Tibial artery (tissue), 4 donors: Measurements from ENCODE around the gene OR5I1.
"Not testable (repeated sequence)": the region's sequence is repeated elsewhere in the genome, so short reads cannot be mapped to it uniquely, and the experiment has no call there.

Experiments used
- DNase-seq, 2 donors: peaks; one replicate each; pipeline ENCODE4 v3.0.0-alpha.2; 2019
- H3K27ac ChIP-seq, 2 donors: fragments of 200-600 bp; sonication (generic) in 1 of 2; 1 replicate in 1 of 2; 2 replicates in 1 of 2; pipeline ENCODE4 v1.5.1; 2018 to 2019; ENCODE audit warnings: mild to moderate bottlenecking in 1 of 2
- H3K27me3 ChIP-seq, 2 donors: fragments of 200-600 bp; sonication (generic) in 1 of 2; one replicate each; pipeline versions ENCODE4 v1.5.1 to v1.6.0; 2016 to 2019
- H3K36me3 ChIP-seq, 3 donors: fragments of 200-600 bp; sonication (generic) in 2 of 3; one replicate each; pipeline ENCODE4 v1.5.1; 2016 to 2019; ENCODE audit warnings: mild to moderate bottlenecking in 2 of 3
- H3K4me1 ChIP-seq, 4 donors: fragments of 200-600 bp; sonication (generic) in 2 of 4; 1 replicate in 3 of 4; 2 replicates in 1 of 4; pipeline ENCODE4 v1.5.1; 2016 to 2019
- H3K4me3 ChIP-seq, 2 donors: fragments of 200-600 bp; sonication (generic) in 1 of 2; 1 replicate in 1 of 2; 2 replicates in 1 of 2; pipeline ENCODE4 v1.5.1; 2018 to 2019; ENCODE audit warnings: mild to moderate bottlenecking in 2 of 2
- H3K9me3 ChIP-seq, 3 donors: fragments of 200-600 bp; sonication (generic) in 1 of 3; one replicate each; pipeline ENCODE4 v1.5.1; 2016 to 2019
- intact Hi-C: fragments of 100-400 bp; cut with DNase I; formaldehyde crosslinking; loops from one replicate; pipeline ENCODE4 v1.15.0; 2023; ENCODE audit warnings: low total_unique reads
- TF ChIP-seq, protein P1 (sequence below), 2 experiments: fragments of 200-600 bp in 1 of 2; fragments of 450-650 bp in 1 of 2; IDR thresholded peaks; one replicate each; pipeline ENCODE4 v1.5.1; 2017 to 2019; ENCODE audit warnings: antibody characterized with exemption in 2 of 2, mild to moderate bottlenecking in 1 of 2, moderate library complexity in 1 of 2

The OR5I1 gene

DNA sequence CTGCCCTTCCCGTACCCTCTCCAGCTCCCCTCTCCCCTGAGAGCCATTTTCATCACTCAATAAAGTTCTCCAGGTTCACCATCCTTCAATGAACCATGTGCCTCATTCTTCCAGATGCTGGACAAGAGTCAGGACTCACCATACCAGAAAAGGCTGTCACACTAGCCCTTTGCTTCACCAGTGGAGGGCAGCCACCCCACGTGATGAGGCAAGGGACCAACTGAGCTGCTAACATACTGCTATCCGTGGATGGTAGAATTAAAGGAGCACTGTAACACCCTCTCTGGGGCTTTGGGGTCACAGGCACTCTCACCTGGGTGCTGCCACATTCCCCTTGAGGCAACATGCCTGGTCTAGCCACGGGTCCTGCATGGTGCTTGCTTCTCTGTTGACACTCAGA, 13.1 kb upstream of the OR5I1 start:
- no peak overlapping the region for H3K27ac ChIP-seq
- H3K36me3 ChIP-seq = no peaks in the 10 kb centered on the region
- H3K9me3 ChIP-seq = no peaks in the 10 kb centered on the region
- DNase-seq = no peak
- no peak overlapping the region for H3K4me3 ChIP-seq
- H3K4me1 ChIP-seq = no peaks in the 10 kb centered on the region
- intact Hi-C loops = no loop called here
- TF ChIP-seq, protein P1, sequence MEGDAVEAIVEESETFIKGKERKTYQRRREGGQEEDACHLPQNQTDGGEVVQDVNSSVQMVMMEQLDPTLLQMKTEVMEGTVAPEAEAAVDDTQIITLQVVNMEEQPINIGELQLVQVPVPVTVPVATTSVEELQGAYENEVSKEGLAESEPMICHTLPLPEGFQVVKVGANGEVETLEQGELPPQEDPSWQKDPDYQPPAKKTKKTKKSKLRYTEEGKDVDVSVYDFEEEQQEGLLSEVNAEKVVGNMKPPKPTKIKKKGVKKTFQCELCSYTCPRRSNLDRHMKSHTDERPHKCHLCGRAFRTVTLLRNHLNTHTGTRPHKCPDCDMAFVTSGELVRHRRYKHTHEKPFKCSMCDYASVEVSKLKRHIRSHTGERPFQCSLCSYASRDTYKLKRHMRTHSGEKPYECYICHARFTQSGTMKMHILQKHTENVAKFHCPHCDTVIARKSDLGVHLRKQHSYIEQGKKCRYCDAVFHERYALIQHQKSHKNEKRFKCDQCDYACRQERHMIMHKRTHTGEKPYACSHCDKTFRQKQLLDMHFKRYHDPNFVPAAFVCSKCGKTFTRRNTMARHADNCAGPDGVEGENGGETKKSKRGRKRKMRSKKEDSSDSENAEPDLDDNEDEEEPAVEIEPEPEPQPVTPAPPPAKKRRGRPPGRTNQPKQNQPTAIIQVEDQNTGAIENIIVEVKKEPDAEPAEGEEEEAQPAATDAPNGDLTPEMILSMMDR (IDR thresholded peaks at IDR 0.05) = no peak
- no peaks in the 10 kb centered on the region for H3K27me3 ChIP-seq

DNA sequence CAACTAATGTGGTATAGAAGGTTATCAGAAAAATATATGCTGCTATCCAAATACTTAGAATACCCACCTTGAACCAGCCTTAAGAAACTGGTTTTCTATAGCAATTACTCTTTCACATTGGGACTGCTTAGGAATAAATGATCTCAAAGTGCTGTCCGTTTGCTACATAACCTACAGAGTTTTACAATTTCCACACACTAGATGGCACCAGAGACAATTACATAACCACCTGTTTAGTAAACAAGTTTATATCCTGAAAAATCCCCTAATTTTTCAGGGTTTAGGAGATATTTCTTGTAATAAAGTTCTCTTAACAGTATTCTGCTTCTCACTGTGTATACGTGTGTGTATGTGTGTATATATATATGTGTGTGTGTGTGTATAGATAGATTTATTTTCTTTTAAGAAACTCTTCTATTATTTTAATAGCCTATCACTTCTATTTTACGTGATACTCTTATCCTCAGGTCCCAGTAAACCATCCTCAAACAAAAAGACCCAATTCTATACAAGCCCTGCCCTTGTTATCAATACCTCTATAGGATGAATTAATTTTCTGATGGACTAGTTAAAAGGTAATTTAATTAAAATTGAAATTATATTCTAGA, 6.7 kb upstream of the OR5I1 start:
- H3K4me3 ChIP-seq = no peak overlapping the region
- DNase-seq = no peak
- no peaks in the 10 kb centered on the region for H3K9me3 ChIP-seq
- H3K4me1 ChIP-seq = no peaks in the 10 kb centered on the region
- H3K36me3 ChIP-seq = no peaks in the 10 kb centered on the region
- TF ChIP-seq, protein P1 (IDR thresholded peaks at IDR 0.05) = no peak
- no peaks in the 10 kb centered on the region for H3K27me3 ChIP-seq
- intact Hi-C loops = no loop called here
- no peak overlapping the region for H3K27ac ChIP-seq

DNA sequence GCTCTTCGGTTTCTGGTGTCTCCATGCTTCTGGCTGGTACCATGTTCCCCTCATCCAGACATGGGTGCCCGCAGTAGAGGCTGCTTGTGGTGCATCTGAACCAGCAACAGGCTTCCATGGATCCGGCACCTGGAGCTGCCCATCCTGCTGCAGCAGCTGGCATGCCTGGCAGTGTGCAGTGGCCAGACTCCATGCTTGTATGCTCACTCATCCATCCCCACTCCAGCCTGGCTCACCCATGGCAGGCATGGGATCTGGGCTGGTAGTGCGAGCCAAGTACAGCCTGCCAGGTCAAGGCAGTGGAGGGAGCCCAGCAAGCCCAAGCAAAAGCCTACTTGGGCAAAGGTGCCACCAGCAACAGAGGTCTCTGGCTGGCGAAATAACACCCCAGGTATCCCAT, 15.7 kb downstream of the OR5I1 start:
- no peaks in the 10 kb centered on the region for H3K4me1 ChIP-seq
- H3K27ac ChIP-seq = no peak overlapping the region
- no peak overlapping the region for H3K4me3 ChIP-seq
- H3K9me3 ChIP-seq = no peaks in the 10 kb centered on the region
- no peaks in the 10 kb centered on the region for H3K36me3 ChIP-seq
- DNase-seq = no peak
- H3K27me3 ChIP-seq = no peaks in the 10 kb centered on the region
- TF ChIP-seq, protein P1 (IDR thresholded peaks at IDR 0.05) = no peak
- intact Hi-C loops = no loop called here

GRCh38 chr11:55914482-55914881, 21.7 kb downstream of the OR5I1 start, which contains the start of gene OR5W2:
Gene OR5W2 (minus strand): TSS chr11:55914582. CDS start chr11:55914582, 0 bp downstream.
- intact Hi-C loops = no loop called here
- Histone ChIP-seq H3K27ac (no peak within 1 kb of the TSS), H3K4me3 (no peak within 1 kb of the TSS), H3K4me1 (no peaks in the 10 kb centered on the region), H3K36me3 (no peaks in the 10 kb centered on the region), H3K27me3 (no peaks in the 10 kb centered on the region), H3K9me3 (no peaks in the 10 kb centered on the region)
- no peak for DNase-seq
- TF ChIP-seq, protein P1 (IDR thresholded peaks at IDR 0.05) = no peak

DNA sequence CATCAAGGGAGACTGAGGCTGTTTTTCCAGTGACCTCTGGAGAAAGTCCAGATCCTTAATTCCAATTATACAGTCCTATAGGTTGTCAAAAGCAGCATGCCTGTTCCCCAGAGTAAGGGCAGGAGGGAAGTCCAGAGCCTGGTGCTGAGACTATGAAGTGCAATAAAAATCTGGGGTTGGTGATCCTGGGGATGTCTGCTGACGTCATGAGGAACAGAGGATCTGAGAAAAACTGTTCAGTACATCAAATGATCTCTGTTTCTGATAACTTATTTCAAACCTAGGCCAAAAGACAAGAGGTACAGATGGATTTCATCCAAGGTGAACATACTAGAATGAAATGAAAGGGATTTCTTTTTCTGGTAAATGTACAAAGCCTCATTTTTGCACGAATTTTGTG, 33.9 kb downstream of the OR5I1 start:
- H3K36me3 ChIP-seq = no peaks in the 10 kb centered on the region
- H3K27ac ChIP-seq = no peak overlapping the region
- H3K4me1 ChIP-seq = no peaks in the 10 kb centered on the region
- no peaks in the 10 kb centered on the region for H3K9me3 ChIP-seq
- no peaks in the 10 kb centered on the region for H3K27me3 ChIP-seq
- intact Hi-C loops = no loop called here
- H3K4me3 ChIP-seq = no peak overlapping the region
- DNase-seq = no peak
- TF ChIP-seq, protein P1 (IDR thresholded peaks at IDR 0.05) = no peak

GRCh38 chr11:55895216-55895615, 41.0 kb downstream of the OR5I1 start:
- TF ChIP-seq, protein P1 (IDR thresholded peaks at IDR 0.05) = no peak
- Histone ChIP-seq H3K4me3 (no peak overlapping the region), H3K27me3 (no peaks in the 10 kb centered on the region), H3K36me3 (no peaks in the 10 kb centered on the region), H3K4me1 (no peaks in the 10 kb centered on the region), H3K9me3 (no peaks in the 10 kb centered on the region), H3K27ac (no peak overlapping the region)
- intact Hi-C loops = no loop called here
- DNase-seq = no peak

GRCh38 chr11:55885481-55885880, 50.7 kb downstream of the OR5I1 start:
- DNase-seq, H3K27ac ChIP-seq, H3K27me3 ChIP-seq, H3K4me1 ChIP-seq, H3K36me3 ChIP-seq, H3K9me3 ChIP-seq, H3K4me3 ChIP-seq, intact Hi-C loops: not testable (repeated sequence)
